Measurements from ENCODE around the gene PODNL1.

PODNL1 gene

DNA sequence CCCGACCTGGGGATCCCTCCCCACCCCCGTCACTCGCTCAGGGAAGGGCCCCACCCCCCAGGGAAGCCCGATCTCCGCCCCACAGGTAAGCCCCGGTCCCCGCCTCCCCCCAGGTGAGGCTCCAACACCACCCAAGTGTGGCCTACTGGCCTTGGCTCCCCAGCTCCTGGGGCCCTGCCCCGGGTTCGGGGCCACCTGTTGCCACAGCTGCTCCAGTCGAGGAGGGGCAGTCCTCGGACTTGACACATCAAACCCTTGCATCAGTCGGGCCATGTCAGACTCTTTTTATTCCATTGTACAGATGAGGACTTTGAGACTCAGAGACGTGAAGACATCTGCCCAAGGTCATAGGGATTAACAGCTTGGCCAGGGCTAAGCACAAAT, 31.7 kb downstream of the PODNL1 start:
- Histone ChIP-seq H3K79me2 (peaks cover 7% of the 10 kb centered on the region), H3K27me3 (ENCODE audit: control insufficient read depth, insufficient read depth, low read length) (no peaks in the 10 kb centered on the region), H3K9ac (peak overlapping the region; percentile 49), H3K27ac (peak overlapping the region; percentile 41), H2AFZ (peak overlapping the region; percentile 99), H3K4me3 (ENCODE audit: low read depth, low read length) (peak overlapping the region; percentile 83), H3K9me3 (ENCODE audit: control insufficient read depth, low read length) (no peaks in the 10 kb centered on the region), H3K4me2 (ENCODE audit: low read length) (peak overlapping the region; percentile 91), H3K36me3 (ENCODE audit: control insufficient read depth, insufficient read depth, low read length) (no peaks in the 10 kb centered on the region), H3K4me1 (peaks cover 6% of the 10 kb centered on the region)
- TF ChIP-seq, protein P1, sequence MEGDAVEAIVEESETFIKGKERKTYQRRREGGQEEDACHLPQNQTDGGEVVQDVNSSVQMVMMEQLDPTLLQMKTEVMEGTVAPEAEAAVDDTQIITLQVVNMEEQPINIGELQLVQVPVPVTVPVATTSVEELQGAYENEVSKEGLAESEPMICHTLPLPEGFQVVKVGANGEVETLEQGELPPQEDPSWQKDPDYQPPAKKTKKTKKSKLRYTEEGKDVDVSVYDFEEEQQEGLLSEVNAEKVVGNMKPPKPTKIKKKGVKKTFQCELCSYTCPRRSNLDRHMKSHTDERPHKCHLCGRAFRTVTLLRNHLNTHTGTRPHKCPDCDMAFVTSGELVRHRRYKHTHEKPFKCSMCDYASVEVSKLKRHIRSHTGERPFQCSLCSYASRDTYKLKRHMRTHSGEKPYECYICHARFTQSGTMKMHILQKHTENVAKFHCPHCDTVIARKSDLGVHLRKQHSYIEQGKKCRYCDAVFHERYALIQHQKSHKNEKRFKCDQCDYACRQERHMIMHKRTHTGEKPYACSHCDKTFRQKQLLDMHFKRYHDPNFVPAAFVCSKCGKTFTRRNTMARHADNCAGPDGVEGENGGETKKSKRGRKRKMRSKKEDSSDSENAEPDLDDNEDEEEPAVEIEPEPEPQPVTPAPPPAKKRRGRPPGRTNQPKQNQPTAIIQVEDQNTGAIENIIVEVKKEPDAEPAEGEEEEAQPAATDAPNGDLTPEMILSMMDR (IDR thresholded peaks at IDR 0.05) = no peak

DNA sequence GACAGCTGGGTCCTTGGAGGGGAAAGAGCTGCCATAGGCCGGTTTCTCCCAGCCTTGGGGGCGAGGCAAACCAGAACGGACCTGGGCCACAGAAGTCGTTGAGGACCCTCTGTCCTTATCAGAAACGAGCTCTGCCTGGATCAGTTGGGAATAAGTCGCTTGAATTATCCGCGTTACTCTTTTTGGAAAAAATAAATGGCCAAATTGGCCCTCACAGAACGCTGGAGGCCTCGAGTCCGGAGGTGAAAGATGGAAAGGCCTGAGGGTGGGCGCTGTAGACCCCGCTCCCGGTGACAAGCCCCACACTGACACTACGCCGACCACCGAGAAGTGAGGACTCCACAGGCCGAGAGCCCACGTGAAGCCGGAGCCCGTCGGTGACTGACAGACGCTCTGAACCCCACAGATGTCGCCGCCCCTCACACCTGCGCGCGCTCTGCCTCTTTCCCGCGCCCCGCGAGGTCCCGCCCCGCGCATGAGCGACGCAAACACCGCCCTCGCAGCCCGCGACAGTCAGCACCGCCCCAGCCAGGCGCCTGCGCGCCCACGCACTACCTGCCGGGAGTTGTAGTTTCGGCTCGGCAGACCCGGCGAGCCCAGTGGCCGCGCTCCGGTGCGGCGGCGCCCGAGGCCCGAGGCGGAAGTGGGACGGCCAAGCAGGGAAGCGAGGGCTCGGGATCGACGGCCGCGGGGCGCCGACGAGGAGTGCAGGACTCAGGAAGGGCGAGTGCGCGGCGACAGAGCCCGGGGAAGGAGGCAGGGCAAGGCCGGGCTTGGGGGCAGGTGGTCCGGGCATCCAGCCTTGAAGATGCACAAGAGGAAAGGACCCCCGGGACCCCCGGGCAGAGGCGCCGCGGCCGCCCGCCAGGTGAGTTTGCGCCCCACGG, 32.3 kb downstream of the PODNL1 start, which contains the start of the genes BRME1 and CC2D1A:
Gene BRME1 (minus strand): TSS at position 484 of the 887 bp plus-strand sequence. CDS start 1,225 bp downstream, outside the sequence.
Gene CC2D1A (plus strand): TSS at position 568 of the 887 bp plus-strand sequence. CDS start 241 bp downstream, at position 809.
- Histone ChIP-seq H3K36me3 (ENCODE audit: control insufficient read depth, insufficient read depth, low read length) (no peaks in the 10 kb centered on the region), H3K4me1 (peaks cover 6% of the 10 kb centered on the region), H2AFZ (peak within 1 kb of the TSS; percentile 99), H3K9ac (peak within 1 kb of the TSS; percentile 49), H3K79me2 (peaks cover 7% of the 10 kb centered on the region), H3K27me3 (ENCODE audit: control insufficient read depth, insufficient read depth, low read length) (no peaks in the 10 kb centered on the region), H3K27ac (peak within 1 kb of the TSS; percentile 41), H3K9me3 (ENCODE audit: control insufficient read depth, low read length) (no peaks in the 10 kb centered on the region), H3K4me3 (ENCODE audit: low read depth, low read length) (peak within 1 kb of the TSS; percentile 83), H3K4me2 (ENCODE audit: low read length) (peak within 1 kb of the TSS; percentile 91)
- TF ChIP-seq, protein P1 (IDR thresholded peaks at IDR 0.05) = no peak

DNA sequence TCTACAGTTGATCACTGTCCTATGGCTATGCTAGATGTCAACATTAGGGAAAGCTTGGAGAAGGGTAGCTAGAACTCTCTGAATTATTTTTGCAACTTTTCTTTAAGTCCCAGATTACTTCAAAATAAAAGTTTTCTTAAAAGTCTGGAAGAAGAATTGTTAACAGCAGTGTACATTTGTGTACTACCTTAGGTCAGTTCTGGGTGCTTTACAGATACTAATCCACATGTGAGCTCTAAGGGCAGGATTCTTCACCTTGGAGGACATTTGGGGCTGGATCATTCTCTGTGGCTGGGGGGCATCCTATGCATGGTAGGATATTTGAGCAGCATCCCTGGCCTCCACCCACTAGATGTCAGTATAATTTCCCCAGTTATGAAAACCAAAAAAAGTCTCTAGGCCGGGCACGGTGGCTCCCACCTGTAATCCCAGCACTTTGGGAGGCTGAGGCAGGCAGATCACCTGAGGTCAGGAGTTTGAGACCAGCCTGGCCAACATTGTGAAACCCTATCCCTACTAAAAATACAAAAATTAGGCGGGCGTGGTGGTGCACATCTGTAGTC, 35.1 kb downstream of the PODNL1 start:
- H3K4me1 ChIP-seq = peaks cover 6% of the 10 kb centered on the region
- no peak overlapping the region for H3K4me3 ChIP-seq (ENCODE audit: low read depth, low read length)
- H3K79me2 ChIP-seq = peaks cover 7% of the 10 kb centered on the region
- peak overlapping the region; percentile 11 for H2AFZ ChIP-seq
- no peak overlapping the region for H3K27ac ChIP-seq
- no peaks in the 10 kb centered on the region for H3K27me3 ChIP-seq (ENCODE audit: control insufficient read depth, insufficient read depth, low read length)
- H3K4me2 ChIP-seq (ENCODE audit: low read length) = no peak overlapping the region
- H3K36me3 ChIP-seq (ENCODE audit: control insufficient read depth, insufficient read depth, low read length) = no peaks in the 10 kb centered on the region
- H3K9ac ChIP-seq = no peak overlapping the region
- no peaks in the 10 kb centered on the region for H3K9me3 ChIP-seq (ENCODE audit: control insufficient read depth, low read length)
- TF ChIP-seq, protein P1 (IDR thresholded peaks at IDR 0.05) = no peak

DNA sequence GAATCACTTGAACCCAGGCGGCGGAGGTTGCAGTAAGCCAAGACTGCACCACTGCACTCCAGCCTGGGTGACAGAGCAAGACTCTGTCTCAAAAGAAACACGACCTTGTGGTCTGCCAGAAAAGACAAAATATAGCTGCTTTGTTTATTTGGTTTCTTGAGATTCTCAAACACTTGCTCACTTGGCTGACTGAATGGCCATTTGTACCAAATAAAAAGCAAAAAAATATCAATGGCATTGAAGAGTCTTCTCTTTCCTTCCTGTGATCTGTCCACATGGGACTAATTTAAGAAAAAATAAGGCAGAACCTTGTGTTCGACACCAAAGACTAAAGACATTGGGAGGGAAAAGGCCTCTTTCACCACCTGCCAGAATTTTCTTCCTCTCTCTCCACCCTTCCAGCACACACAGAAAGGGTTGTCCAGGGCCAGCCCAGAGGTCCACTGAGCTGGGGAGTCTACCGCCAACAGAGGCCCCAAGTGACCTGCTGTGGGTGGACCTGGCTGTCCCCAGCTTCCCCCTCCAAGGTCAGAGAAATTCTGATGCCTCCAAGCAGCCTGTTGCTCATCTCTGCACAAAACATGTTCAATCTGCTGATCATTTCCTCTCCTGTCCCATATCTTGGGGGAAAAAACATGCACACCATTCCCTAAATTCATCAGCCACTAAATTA, 38.2 kb downstream of the PODNL1 start:
- Histone ChIP-seq H3K27ac (no peak overlapping the region), H3K4me2 (ENCODE audit: low read length) (no peak overlapping the region), H3K4me1 (no peaks in the 10 kb centered on the region), H2AFZ (no peak overlapping the region), H3K4me3 (ENCODE audit: low read depth, low read length) (no peak overlapping the region), H3K79me2 (no peaks in the 10 kb centered on the region), H3K9ac (no peak overlapping the region), H3K27me3 (ENCODE audit: control insufficient read depth, insufficient read depth, low read length) (no peaks in the 10 kb centered on the region), H3K36me3 (ENCODE audit: control insufficient read depth, insufficient read depth, low read length) (no peaks in the 10 kb centered on the region), H3K9me3 (ENCODE audit: control insufficient read depth, low read length) (no peaks in the 10 kb centered on the region)
- TF ChIP-seq, protein P1 (IDR thresholded peaks at IDR 0.05) = no peak
